ENCODE measurements around the gene MAGEB17.

MAGEB17 gene

GRCh38 chrX:16212024-16212423 lies 44.7 kb downstream of the MAGEB17 start:
- DNase-seq = no peak

- no peak for DNase-seq
Measured at GRCh38 chrX:16212436-16212835, 45.2 kb downstream of the MAGEB17 start.

- DNase-seq = no peak
Measured at GRCh38 chrX:16213961-16214360, 46.7 kb downstream of the MAGEB17 start.

GRCh38 chrX:16215660-16216059 lies 48.4 kb downstream of the MAGEB17 start:
- no peak for DNase-seq
